GM23338 (cell line): ENCODE data around the gene CYP4Z1.
"Not testable (repeated sequence)": the region's sequence is repeated elsewhere in the genome, so short reads cannot be mapped to it uniquely, and the experiment has no call there.

ENCODE experiments used
- CREB1 ChIP-seq: fragments of 250-450 bp; sonication (Bioruptor Pico); IDR thresholded peaks from 2 replicates; pipeline ENCODE4 v1.5.0; 2020; ENCODE audit warnings: low read depth, mild to moderate bottlenecking, moderate library complexity
- CTCF ChIP-seq, 2 experiments: fragments of 200-600 bp in 1 of 2; sonication (generic) in 1 of 2; conservative IDR thresholded peaks; 2 replicates each; pipeline versions ENCODE4 v1.5.1 to v1.6.1; 2016 to 2017; ENCODE audit warnings: antibody characterized with exemption in 2 of 2, low read depth in 2 of 2, mild to moderate bottlenecking in 2 of 2, moderate library complexity in 1 of 2
- ETS1 ChIP-seq: IDR thresholded peaks from 2 replicates; pipeline ENCODE4 v1.6.1; 2016; ENCODE audit warnings: antibody characterized with exemption
- EZH2 ChIP-seq: fragments of 200-600 bp; sonication (generic); IDR thresholded peaks from one replicate; pipeline ENCODE4 v1.8.0; 2017; ENCODE audit warnings: antibody characterized with exemption, mild to moderate bottlenecking, low read depth; ENCODE audit not compliant: unreplicated experiment
- EZH2phosphoT487 ChIP-seq: fragments of 200-600 bp; sonication (generic); IDR thresholded peaks from one replicate; pipeline ENCODE4 v1.8.1; 2018; ENCODE audit warnings: antibody characterized with exemption; ENCODE audit not compliant: unreplicated experiment
- JUNB ChIP-seq: IDR thresholded peaks from one replicate; pipeline ENCODE4 v1.6.1; 2016; ENCODE audit warnings: antibody characterized with exemption; ENCODE audit not compliant: unreplicated experiment
- NANOG ChIP-seq: IDR thresholded peaks from 2 replicates; pipeline ENCODE4 v1.6.1; 2016; ENCODE audit warnings: antibody characterized with exemption, borderline replicate concordance
- POLR2AphosphoS5 ChIP-seq: IDR thresholded peaks from 2 replicates; pipeline ENCODE4 v1.6.1; 2016; ENCODE audit warnings: antibody characterized with exemption, low read depth
- REST ChIP-seq: IDR thresholded peaks from one replicate; pipeline ENCODE4 v1.6.1; 2018; ENCODE audit warnings: antibody characterized with exemption; ENCODE audit not compliant: unreplicated experiment
- ZNF462 ChIP-seq: fragments of 250-450 bp; sonication (Bioruptor Pico); IDR thresholded peaks from 2 replicates; pipeline ENCODE4 v1.5.0; 2020; ENCODE audit warnings: mild to moderate bottlenecking, moderate library complexity

GRCh38 chr1:47143654-47144053, 76.6 kb downstream of the CYP4Z1 start:
- TF ChIP-seq POLR2AphosphoS5; EZH2; ZNF462 (CRISPR knock-in tag); CREB1 (CRISPR knock-in tag); JUNB; NANOG; EZH2phosphoT487; ETS1; REST: not testable (repeated sequence)
- TF ChIP-seq CTCF (conservative IDR thresholded peaks at IDR 0.05; ENCODE audit: low read depth in 2 of 2): peak; percentile 47 to 73
